GM12891 (cell line): Measurements from ENCODE around the gene GLDC.

ENCODE experiments used
- DNase-seq: peaks from one replicate; pipeline ENCODE4 v3.0.0; 2011; ENCODE audit warnings: low spot score; ENCODE audit not compliant: insufficient read length
- FAIRE-seq: peaks from 2 replicates; lab custom pipeline; 2011; peaks lifted over from hg19 to GRCh38; lab: Jason Lieb, UNC
- PAX5 ChIP-seq: IDR thresholded peaks from 2 replicates; pipeline ENCODE4 v1.6.1; 2011; ENCODE audit warnings: low read length, moderate library complexity, mild to moderate bottlenecking; ENCODE audit not compliant: insufficient read depth, severe bottlenecking
- POLR2A ChIP-seq: IDR thresholded peaks from 2 replicates; pipeline ENCODE4 v1.6.1; 2011; ENCODE audit warnings: low read depth, low read length, control low read depth
- POLR2AphosphoS5 ChIP-seq: IDR thresholded peaks from 2 replicates; pipeline ENCODE4 v1.6.1; 2011; ENCODE audit warnings: low read depth, low read length, control low read depth
- POU2F2 ChIP-seq: IDR thresholded peaks from 2 replicates; pipeline ENCODE4 v1.6.1; 2011; ENCODE audit warnings: low read depth, mild to moderate bottlenecking, control low read depth, low read length, moderate library complexity
- SPI1 ChIP-seq: IDR thresholded peaks from 2 replicates; pipeline ENCODE4 v1.6.1; 2011; ENCODE audit warnings: low read depth, low read length, control low read depth
- TAF1 ChIP-seq: IDR thresholded peaks from 2 replicates; pipeline ENCODE4 v1.6.1; 2011; ENCODE audit warnings: low read depth, low read length, control low read depth

GLDC gene

DNA sequence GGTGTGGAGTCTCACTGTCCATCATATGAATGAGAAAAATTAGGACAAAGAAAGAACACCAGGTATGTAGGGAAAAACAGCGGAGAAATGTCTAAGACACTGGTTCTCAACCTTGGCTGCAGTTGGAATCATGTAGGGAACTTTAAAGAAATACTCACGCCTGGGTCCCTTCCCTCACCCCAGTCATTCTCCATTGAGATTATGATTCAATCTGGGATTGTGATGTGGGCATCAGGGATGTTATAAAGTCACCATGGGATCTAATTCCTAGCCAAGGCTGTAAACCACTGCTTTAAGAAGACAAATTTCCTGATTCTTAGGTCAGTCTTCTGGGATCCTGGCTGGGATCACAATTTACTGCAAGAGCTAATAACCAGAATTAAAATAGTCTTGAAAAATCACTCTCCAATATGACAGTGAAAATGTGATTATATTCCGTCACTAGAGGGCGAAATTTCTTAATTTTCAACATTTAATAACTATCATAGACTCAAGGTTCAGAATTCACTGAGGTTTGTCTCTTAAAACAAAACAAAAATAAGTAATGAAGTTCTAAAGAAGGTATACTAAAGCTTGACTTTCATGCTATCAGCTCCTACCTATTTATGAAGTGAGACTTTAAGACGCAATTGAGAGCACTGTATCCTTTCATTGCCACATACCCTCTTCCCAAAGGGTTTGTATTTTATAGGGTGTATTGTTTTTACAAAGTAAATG, 60.5 kb downstream of the GLDC start:
- no peak for FAIRE-seq
- TF ChIP-seq PAX5 (no peak), POLR2AphosphoS5 (no peak), POU2F2 (no peak), TAF1 (no peak), SPI1 (no peak), POLR2A (no peak)
- no peak for DNase-seq

DNA sequence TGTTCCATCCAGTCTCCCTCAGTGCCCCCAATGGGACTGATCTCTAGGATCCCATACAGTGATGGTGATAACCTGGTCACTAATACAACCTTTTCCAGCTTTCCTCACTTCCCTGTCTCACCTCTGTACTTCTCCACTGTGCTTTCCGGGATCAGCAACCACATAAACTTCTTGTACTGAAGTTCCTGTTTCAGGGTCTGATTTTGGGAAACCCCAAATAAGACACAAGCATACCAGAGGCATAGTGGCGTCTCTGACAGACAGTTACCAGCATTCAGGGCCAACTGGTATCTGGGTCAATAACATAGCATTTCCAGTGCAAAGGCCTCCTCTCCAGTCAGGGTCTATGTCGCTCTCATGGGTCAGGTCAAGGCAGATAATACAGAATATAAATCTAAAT, 64.3 kb downstream of the GLDC start:
- DNase-seq (no peak), FAIRE-seq (peak; percentile 74)
- TF ChIP-seq TAF1 (no peak), SPI1 (0 out of 2 replicates have a peak, but pooled peaks have one; percentile 7), PAX5 (no peak), POU2F2 (no peak)

DNA sequence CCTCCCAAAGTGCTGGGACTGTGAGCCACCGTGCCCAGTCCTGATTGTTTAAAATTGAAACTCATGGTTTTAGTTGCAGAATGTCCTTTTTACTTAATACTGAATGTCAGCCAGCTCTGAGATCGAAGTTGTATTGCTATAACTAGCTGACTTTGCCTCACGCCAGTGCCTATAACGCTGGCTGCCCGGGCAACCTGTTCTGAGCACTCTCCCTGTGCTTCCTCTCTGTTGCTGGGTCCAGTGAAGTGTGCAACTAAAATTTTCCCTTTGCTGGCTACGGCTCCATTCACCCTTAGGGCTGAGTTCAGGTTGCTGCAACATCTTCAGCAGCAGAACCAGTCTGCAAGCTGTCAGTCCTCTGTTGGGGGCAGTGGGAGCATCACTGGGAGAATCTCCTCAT, 65.9 kb downstream of the GLDC start:
- TF ChIP-seq POU2F2: no peak
- TF ChIP-seq POLR2AphosphoS5: no peak
- no peak for TF ChIP-seq TAF1
- no peak for TF ChIP-seq SPI1
- TF ChIP-seq POLR2A: no peak
- TF ChIP-seq PAX5: no peak
- DNase-seq (no peak), FAIRE-seq (no peak)

DNA sequence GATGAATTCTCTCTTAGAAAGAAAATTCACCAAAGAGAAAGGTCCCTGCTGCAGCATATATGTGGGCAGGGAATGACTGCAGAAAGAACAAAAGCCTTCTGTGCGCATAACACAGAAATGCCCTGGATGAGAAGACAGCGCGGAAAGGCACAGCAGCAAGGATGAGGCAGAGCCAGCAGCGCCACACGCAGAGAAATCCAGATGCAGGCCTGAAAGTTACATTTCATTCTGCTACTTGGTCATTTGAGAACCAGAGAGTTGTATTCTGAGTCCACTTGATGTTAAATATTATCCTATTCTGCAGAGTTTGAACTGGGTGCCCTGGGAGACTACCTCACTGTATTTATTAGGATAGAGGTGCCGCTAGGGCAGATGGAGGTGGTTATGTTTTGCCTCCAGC, 68.5 kb downstream of the GLDC start:
- DNase-seq (no peak), FAIRE-seq (no peak)
- TF ChIP-seq POLR2AphosphoS5: no peak

DNA sequence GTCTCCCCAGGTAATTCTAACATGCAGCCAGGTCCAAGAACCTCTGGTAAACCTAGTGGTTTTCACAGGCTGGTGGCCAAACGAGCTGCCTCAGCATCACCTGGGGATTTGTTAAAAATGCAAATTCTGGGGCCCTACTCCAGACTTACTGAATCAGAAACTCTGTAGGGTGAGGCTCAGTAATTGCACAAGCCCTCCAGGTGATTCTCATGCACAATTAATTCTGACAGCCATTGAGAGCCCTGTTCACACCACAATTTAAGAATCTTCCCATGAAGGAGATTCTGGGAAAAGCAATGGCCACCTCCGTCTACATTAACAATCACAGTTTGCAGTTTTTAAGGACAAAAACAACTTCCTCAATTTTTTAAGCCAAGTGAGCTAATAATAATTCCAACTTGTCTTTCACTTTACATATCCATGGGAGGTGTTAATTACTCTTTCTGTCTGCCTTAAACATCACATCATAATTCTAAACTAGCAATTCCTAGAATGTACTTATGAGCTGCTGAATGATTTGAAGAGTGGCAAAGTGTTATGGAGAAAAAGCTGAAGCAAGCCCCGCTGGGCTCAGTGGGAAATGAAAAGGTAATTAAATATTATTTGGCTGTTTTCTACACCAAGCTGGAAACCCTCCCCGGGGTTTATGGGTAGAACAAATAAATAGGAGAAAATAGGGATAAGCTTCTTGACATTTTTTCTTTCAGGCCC, 70.0 kb downstream of the GLDC start:
- FAIRE-seq (peak; percentile 83), DNase-seq (no peak)
- TF ChIP-seq POU2F2 (peak; percentile 92; the same call in 1 of the 2 replicates), POLR2AphosphoS5 (no peak)

DNA sequence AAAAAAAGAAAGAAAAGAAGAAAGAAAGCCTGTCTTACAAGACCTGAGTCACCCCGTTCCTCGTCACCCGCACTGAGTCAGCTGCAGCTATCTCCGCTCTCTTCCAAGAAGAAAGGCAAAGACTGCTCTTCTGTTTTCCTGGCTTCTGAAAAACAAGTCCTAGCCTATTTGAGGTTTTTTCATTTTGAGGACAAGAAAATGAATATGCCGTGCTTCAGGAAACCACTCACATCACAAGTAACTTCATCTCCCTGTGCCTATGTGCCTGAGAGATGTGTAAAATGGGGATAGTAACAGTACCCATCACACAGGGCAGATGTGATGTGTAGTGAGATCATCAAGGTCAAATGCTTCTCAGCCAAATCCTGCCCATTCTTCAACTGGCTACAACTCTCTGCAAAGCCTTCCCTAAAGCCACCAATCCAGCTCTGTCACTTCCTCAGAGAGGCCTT, 78.4 kb downstream of the GLDC start:
- TF ChIP-seq PAX5 (no peak), POLR2AphosphoS5 (no peak), SPI1 (no peak), POLR2A (no peak), TAF1 (no peak)
- DNase-seq (no peak), FAIRE-seq (no peak)

DNA sequence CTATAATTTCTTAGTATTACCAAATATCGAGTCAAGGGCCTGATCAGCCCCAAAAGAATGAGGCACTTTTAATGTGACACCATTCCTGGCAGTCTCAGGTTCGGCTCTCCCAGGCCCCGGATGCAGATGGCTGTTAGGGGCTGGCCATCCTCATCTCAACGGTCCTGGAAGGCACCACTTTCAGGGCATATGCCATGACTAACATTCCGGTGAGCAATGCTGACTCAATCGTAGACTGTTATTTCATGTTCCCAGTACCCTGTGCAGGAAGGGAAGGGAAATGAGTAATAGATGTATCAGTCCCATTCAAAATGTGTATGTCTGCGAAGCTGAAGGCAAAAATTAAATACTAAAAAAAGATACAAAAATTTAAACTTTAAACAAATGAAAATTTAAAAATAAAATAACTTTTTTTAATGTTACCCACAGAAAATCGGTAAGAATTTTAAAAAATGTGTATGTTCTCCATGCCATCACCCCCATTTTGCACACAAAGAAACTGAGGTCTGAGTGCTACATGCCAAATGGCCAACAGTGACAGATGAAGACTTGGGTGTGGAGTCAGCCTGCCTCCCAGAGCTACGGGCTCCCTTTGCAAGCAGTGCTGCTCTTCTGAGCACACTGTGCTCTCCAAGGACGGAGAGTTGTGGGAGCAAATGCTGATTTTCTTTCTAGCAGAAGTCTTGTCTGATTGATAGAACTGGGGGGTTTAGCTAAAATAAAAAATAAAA, 79.0 kb downstream of the GLDC start:
- TF ChIP-seq POLR2A: no peak
- TF ChIP-seq PAX5: no peak
- TF ChIP-seq TAF1: no peak
- TF ChIP-seq SPI1: no peak
- TF ChIP-seq POU2F2: no peak
- no peak for TF ChIP-seq POLR2AphosphoS5
- DNase-seq (no peak), FAIRE-seq (no peak)

DNA sequence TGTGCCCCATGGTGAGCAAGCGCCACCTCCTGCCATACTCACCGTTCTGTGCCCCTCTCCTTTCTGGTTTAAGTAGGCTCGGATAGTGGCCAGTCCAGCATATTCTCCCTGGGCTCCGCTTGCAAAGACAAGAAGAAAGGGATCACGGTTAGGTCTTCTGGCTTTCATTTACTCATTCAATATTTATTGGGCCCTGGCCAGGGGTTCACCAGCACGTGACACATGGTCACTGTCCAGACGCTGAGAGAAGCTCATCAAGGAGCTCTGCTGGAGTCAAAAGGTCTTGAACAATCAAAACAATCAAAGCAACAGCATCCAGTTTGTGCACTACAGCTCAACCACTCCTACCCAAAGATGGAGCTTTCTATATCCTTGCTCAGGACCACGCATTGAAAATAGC, 80.2 kb downstream of the GLDC start:
- no peak for TF ChIP-seq TAF1
- no peak for TF ChIP-seq POLR2A
- TF ChIP-seq PAX5: no peak
- no peak for TF ChIP-seq POLR2AphosphoS5
- TF ChIP-seq SPI1: no peak
- no peak for TF ChIP-seq POU2F2
- FAIRE-seq: no peak
- DNase-seq: no peak

DNA sequence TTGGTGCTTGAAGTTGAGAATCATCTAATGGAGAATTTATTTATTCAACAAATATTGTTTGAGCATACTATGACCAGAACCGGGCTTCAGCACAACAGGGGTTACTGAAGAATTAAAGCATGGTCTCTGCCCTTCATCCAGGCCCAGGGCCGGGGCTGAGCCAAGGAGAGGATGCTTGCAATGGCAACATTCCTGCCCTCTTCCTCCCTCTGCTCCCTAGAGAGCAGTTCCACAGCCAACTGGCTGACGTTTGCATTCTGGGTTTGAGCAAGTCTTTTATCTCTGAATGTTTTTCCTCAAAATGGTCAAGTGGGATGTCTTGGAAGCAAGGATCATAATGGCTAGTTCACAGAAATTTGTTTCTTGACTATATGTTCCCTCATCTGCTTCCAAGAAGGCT, 80.7 kb downstream of the GLDC start:
- DNase-seq: no peak
- FAIRE-seq: no peak
- TF ChIP-seq POLR2AphosphoS5 (no peak), SPI1 (no peak), PAX5 (no peak), POLR2A (no peak)
